HG03575 (cell line): ENCODE results near the gene CACNA1D.

ENCODE experiments used
- ATAC-seq: cut with Tn5 transposase; IDR thresholded peaks from one replicate; pipeline ENCODE4 v1.9.1; 2021; ENCODE audit not compliant: unreplicated experiment, insufficient number of reproducible peaks, low FRiP score; ENCODE audit errors: extremely low read depth

The CACNA1D gene

GRCh38 chr3:53519065-53519709, 24.8 kb downstream of the CACNA1D start:
- ATAC-seq = no peak

- ATAC-seq = no peak
Observed at GRCh38 chr3:53523346-53523745, 28.9 kb downstream of the CACNA1D start.

DNA sequence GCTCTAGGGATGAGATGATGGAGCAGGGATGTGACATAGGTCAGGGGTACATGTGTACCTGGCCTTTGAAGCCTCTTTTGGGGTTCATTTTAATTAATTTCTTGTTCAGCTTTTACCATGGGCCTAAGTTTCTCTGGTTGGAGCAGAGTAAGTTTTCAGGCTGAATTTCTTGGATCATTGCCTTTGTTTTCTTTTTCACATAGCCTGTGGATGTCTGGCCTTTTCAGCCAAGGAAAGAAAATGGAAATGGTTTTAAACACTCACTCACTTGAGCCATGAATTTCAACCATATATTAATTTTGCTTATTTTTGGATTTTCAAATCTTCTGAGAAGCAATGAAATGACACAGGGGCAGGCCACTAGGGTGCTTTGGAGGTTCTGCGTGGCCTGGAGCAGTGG, 30.2 kb downstream of the CACNA1D start:
- ATAC-seq = no peak

DNA sequence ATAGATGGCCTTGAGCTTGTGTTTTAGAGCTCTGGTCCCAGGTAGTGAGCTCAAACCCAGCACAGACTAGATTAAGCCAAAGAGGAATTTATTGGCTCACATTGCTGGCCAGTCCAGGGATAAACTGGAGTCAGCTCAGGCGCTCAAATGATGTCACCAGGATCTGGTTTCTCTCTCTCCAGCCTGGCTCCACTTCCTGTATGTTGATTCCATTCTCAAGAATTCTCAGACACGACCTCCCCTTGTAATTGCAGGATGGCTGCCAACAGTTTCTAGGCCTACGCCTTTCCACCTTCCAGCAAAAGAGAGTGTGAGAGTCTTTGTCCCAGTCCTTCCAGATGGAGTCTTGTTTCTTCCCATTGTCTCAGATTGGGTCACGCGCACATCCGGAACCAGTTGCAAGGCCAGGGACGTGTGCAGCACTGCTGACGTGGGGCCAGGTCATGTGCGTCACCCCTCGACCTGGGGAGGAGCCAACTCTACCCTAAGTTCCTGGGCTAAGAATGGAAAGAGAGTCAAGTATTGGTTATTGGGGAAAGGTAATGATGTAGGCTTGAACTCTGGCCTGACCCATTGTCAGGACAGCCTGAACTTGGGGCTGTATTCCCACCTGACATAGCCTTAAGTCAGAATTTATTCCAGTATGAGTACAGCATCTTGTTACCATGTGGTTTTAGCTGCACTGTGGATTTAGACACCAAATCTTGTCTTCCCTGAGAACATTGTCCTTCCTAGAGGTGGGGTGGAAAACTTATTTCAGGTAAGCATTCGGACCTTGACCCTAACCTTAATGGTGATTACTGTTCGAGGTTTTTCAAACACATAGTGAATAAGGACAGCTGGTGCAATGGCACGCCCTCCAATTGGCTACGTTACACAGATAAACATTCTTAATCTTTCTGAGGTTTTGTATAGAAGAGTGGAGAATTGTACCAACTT, 31.6 kb downstream of the CACNA1D start:
- ATAC-seq = no peak

DNA sequence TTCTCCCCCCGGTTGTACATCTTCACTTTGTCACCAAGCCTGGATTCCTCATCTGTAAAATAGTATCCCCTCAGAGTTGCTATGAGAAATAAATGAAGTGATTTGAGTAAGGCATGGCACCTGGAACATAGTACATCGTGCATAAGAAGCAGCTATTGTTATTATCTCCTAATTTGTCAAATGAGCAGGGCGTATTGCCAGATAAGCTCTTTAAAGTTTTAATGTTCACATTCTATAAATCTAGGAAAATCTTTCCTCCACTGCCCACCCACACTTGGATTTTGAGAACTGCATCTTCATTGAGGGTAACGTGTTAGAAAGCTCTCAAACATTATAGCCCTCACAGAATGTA, 32.3 kb downstream of the CACNA1D start:
- ATAC-seq = no peak

DNA sequence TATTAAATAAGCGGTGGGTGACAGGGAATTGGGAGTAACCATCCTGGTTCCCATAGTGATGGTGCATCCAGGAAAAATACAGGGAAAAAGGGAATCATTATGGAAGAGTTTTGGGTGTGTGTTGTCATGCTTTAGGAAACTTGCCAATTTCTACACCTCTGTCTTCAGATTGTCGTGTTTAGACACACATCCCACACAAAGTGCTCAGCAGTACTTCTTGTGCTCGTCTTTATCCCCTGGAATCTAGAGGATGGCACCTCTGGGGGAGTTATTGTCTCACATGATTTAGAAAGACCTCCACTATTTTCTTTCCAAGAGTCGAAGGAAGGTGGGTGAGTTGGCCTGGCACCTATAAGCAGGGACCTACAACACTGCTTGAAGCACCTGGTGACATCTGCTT, 35.8 kb downstream of the CACNA1D start:
- ATAC-seq = no peak

GRCh38 chr3:53531749-53532148, 37.3 kb downstream of the CACNA1D start:
- no peak for ATAC-seq

- no peak for ATAC-seq
Observed at GRCh38 chr3:53533472-53533871, 39.1 kb downstream of the CACNA1D start.

GRCh38 chr3:53534216-53534615, 39.8 kb downstream of the CACNA1D start:
- ATAC-seq = no peak

DNA sequence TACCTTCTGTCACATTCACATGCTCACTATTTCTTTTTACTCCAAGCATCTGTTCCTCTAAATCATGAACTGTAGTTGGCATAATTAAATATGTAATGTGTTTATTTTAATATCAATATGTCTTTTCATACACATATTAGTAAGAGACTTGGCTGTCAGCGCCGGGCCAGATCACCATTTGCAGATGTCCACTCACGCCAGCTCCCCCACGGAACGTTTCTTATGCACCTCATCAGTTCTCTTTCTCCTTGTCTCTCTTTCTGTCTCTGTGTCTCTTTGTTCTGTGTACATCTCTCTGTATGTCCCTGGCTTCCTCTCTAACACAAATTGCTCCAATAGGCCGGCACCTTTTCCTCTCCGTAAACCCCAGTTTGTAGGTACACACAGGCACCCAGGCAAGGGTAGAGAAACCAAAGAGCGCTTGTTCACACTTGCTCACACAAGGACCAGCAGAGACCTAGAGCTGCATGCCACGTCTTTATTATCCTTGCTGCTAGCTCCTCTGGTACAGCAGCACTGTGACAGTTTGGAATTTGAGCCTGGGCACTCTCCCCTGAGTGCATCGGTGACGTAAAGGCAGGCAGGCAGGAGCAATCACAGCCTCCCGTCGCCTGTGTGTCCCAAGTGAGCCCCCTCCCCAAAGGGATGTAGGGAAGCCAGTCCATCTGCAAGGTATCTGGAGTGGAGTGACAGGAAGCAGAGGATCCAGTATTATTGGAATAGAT, 40.4 kb downstream of the CACNA1D start:
- ATAC-seq = no peak

- ATAC-seq = no peak
Observed at GRCh38 chr3:53536282-53536681, 41.9 kb downstream of the CACNA1D start.

DNA sequence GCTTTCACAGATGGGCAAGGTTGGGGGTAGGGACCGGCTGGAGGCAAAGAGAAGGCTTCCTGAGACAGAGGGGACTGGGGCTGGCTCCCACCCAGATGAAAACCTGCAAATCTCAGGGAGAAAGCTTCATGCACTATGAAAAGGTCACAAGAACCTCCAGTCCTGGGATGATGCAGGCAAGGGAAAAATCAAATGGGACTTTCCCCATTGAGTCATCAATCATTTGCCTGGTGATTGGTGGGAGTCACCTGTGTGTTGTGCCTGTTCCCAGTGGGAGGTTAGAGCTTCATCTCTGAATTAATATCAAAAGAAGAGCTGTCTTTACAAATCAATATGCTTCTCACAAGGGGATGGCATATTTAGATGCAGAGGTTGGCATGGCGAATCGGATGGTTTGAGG, 49.9 kb downstream of the CACNA1D start:
- no peak for ATAC-seq

DNA sequence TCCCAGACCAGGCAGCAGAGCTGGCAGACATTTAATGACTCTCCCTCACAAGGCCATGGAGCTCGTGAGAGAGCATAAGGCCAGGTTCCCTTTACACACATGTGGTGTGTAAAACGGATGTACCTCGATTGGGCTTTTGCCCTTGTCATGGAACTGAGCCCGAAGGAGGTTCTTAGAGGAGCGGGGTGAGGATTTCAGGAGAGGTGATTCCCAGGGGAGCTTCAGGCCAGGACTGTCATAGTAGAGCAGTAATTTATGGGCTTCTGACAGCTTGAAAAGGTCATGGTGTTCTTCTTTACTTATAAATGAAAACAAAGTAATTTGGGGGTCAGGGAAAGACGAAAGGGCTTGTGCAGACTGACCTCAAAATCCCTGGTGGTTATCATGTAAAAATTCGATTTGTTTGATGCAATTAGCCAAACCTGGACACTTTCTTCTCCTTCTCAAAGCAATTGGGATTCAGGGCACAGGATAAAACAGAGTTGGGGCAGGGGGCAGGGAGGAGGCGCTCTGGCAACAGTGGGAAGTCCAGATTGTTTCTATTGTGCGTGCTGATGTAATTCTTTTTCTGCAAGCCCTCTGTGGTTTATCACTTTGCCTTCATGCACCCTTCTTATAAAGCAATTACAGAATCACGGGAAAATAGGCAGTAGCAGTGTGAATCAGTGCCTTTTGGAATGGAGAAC, 51.0 kb downstream of the CACNA1D start:
- ATAC-seq = no peak

GRCh38 chr3:53545996-53546359, 51.6 kb downstream of the CACNA1D start:
- no peak for ATAC-seq

DNA sequence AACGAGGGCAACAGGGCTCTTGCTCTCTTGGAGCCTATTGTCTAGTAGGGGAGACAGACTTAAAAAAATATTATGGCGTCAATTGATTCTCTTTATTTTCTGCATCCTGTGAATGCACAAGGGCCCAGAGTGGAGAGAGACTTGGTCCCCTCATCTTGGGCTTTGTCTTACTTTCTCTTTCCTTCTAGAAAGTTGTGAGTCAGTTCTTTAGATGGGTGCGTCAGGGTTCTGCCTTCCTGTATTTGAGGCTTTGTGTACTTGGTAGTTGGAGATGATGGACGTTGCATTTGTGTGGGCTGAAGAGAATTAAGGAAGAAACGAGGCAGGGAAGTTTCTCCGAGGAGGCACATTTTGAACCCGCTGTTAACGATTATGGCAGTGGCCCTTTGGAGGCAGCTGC, 52.9 kb downstream of the CACNA1D start:
- ATAC-seq = no peak

GRCh38 chr3:53550005-53550620, 55.7 kb downstream of the CACNA1D start:
- no peak for ATAC-seq

- ATAC-seq = no peak
Observed at GRCh38 chr3:53551324-53551723, 56.9 kb downstream of the CACNA1D start.

GRCh38 chr3:53552730-53553129, 58.3 kb downstream of the CACNA1D start:
- ATAC-seq = no peak

GRCh38 chr3:53553200-53553599, 58.8 kb downstream of the CACNA1D start:
- ATAC-seq = no peak
